HG02763 (cell line): ENCODE measurements around the gene SEL1L3.

Experiments used
- ATAC-seq: cut with Tn5 transposase; IDR thresholded peaks from one replicate; pipeline ENCODE4 v1.9.1; 2021; ENCODE audit warnings: mild to moderate bottlenecking, moderate library complexity; ENCODE audit not compliant: unreplicated experiment

The SEL1L3 gene

GRCh38 chr4:25795566-25796454, 67.0 kb downstream of the SEL1L3 start:
- ATAC-seq, result no peak

DNA sequence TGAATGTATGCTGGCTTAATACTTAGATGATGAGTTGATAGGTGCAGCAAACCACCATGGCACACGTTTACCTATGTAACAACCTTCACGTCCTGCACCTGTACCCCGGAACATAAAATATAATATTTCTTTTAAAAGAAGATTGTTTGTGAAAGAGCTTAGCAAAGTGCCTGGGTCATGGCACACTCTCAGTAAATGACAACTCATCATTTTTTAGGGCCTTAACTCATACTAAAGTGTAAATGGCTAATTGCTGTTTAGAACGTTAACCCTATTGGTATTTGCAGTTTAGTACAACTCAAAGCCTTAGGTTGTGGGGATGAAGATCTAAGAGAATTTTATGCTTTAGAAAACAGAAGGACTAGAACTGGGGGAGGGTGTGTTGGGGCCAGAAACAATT, 67.7 kb downstream of the SEL1L3 start:
- no peak for ATAC-seq

- ATAC-seq, result no peak
Observed at GRCh38 chr4:25792876-25793275, 69.9 kb downstream of the SEL1L3 start.

DNA sequence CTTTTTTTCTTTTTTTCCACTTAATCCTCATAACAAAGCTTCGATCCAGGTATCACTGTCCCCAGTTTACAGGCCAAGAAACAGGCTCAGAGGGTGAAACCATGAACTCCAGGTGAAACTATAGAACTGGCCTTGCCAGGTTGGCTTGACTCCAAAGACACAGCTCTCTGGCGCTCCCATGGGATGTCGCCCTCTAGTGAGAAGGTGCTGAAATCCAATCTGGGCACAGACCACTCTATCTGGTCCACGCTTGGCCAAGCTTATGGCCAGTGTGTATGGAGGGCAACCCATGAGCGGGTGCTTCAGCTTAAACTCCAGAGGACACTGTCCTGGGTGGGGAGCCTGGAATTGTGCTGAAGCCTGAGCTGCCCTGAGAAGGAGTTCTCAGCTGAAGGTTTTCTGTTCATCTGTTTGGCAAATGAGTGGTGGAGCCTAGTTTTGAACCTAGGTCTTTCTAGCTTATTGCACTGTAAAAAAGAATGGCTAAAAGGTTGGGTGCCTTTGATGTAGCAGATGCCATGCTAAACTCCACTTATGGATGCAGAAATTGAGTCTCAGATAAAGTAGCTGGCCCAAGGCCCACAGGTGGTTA, 70.5 kb downstream of the SEL1L3 start:
- ATAC-seq, result no peak

GRCh38 chr4:25790024-25790423, 72.8 kb downstream of the SEL1L3 start:
- ATAC-seq, result no peak

- no peak for ATAC-seq
Observed at GRCh38 chr4:25788703-25789238, 74.0 kb downstream of the SEL1L3 start.

- no peak for ATAC-seq
Observed at GRCh38 chr4:25786497-25787065, 76.2 kb downstream of the SEL1L3 start.

- no peak for ATAC-seq
Observed at GRCh38 chr4:25783943-25784342, 78.8 kb downstream of the SEL1L3 start.

- no peak for ATAC-seq
Observed at GRCh38 chr4:25783126-25783525, 79.7 kb downstream of the SEL1L3 start.

GRCh38 chr4:25782482-25782881, 80.3 kb downstream of the SEL1L3 start:
- ATAC-seq, result no peak

GRCh38 chr4:25779021-25779420, 83.8 kb downstream of the SEL1L3 start:
- no peak for ATAC-seq

DNA sequence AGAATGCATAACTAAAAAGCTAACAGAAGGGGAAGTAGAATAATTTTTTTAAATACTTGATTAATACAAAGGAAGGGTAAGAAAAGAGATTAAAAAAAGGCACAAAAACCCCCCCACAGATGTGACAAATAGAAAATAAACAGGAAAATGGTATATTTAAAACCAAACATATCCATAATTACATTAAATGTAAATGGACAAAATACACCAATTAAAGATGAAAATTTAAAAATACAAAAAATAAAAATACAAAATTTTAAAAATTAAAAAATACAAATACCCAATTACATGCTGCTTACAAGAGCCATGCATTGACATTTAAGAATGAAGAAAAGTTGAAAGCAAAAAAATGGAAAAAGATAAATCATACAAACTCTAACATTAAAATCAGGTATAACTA, 86.0 kb downstream of the SEL1L3 start:
- no peak for ATAC-seq

- ATAC-seq, result no peak
Observed at GRCh38 chr4:25775166-25775565, 87.6 kb downstream of the SEL1L3 start.

- no peak for ATAC-seq
Observed at GRCh38 chr4:25773358-25773757, 89.4 kb downstream of the SEL1L3 start.

DNA sequence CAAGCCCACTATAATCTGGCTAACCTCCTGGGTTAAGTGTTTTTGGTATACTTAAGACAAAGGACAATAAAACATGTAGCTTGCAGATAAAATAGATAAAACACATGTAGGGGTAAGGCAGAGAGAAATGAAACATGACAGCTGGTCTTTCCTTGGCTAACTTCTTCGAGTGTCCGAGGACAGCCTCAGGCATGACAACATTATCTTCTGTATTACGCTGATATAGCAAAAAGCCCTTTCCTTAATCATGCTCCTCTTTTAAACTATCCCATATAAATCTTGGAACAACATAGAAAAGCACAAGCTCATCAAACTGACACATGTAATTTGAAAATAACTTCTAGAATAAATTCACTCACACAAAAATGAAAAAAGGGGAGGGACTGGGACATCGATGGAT, 91.1 kb downstream of the SEL1L3 start:
- no peak for ATAC-seq

DNA sequence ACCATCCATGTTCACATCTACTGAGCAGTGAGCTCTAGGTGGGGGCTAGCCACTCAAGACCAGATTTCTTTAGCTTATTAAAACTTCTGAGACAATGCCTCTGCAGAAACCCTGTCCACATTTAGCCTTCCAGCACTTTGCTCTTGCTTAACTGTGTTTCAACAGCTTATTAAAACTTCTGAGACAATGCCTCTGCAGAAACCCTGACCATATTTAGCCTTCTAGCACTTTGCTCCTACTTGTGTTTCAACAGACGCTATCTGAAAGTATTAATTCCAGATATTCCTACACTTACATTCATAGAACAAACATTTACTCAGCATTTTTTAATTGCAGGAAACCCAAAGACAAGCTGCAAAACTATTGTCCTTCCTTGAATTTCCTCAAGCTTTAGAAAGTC, 91.9 kb downstream of the SEL1L3 start:
- ATAC-seq, result no peak

- no peak for ATAC-seq
Observed at GRCh38 chr4:25769251-25769650, 93.5 kb downstream of the SEL1L3 start.

DNA sequence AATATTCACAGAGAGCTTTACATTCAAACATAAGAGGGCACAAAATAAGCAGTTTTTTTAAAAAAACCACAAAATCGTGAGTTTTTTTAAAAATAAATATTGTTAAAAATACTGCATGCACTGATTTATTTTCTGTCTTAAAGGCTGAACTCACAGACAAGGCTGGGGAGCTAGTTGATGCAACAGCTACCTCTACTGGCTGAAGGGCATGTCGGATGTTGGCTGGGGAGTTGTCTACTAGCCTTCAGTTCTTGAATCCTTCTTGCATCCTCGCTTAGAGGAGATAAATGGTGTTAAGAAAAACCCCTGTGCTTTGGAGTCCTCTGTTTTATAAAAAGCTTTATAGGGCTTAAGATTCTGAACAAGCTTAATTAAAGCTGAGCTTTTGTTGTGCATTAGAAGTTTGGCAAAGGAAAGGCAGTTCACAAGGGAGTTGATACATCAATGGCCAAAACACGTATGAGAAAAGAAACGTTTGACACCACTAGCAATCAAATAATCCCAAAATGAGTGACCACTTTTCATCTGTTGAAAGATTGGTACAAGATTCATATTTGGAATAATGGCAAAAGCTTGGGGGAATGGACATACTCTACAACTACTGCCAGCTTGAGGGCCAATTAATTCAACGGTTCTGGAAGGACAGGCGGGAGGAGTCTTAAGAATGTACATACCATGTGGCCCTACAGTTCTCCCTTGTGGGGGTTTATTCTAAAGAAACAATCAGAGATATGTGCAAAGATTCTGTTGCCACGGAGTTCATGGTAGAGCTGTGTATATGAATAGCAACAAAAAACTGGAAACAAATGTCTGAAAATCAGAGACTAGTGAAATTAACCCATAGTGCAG, 94.7 kb downstream of the SEL1L3 start:
- ATAC-seq, result no peak

- no peak for ATAC-seq
Observed at GRCh38 chr4:25760518-25761157, 102.2 kb downstream of the SEL1L3 start.

DNA sequence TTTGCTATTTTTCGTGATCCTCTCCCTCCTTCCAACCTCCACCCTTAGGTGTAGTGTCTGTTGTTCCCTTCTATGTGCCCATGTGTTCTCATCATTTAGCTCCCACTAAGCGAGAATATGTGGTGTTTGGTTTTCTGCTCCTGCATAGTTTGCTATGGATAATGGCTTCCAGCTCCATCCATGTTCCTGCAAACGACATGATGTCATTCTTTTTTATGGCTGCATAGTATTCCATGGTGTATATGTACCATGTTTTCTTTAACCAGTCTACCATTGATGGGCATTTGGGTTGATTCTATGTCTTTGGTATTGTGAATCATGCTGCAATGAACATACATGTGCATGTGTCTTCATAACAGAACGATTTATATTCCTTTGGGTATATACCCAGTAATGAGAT, 102.7 kb downstream of the SEL1L3 start:
- no peak for ATAC-seq
